SK-N-MC (cell line): ENCODE results near the gene ADAM8.

ENCODE experiments used
- DNase-seq: peaks from one replicate; pipeline ENCODE4 v3.0.0-alpha.2; 2011; ENCODE audit warnings: low read depth, low spot score
- H3K27ac ChIP-seq: fragments of 200-600 bp; sonication (generic); 2 replicates; pipeline ENCODE4 v1.5.1; 2016; ENCODE audit warnings: mixed run types
- H3K36me3 ChIP-seq: fragments of 200-600 bp; sonication (generic); 2 replicates; pipeline ENCODE4 v1.6.1; 2017; ENCODE audit warnings: antibody characterized with exemption, low read length, mixed read lengths; ENCODE audit not compliant: insufficient read depth
- H3K4me3 ChIP-seq: fragments of 200-600 bp; sonication (generic); 2 replicates; pipeline ENCODE4 v1.5.1; 2016
- H3K9ac ChIP-seq: fragments of 200-600 bp; sonication (generic); 2 replicates; pipeline ENCODE4 v1.8.0; 2017; ENCODE audit warnings: mixed run types, mixed read lengths; ENCODE audit not compliant: insufficient read length
- H3K9me3 ChIP-seq: fragments of 200-600 bp; sonication (generic); 2 replicates; pipeline ENCODE4 v1.6.1; 2017; ENCODE audit warnings: low read depth, mild to moderate bottlenecking, antibody characterized with exemption, low read length, moderate library complexity, mixed read lengths
- EZH2 ChIP-seq: fragments of 200-600 bp; sonication (generic); IDR thresholded peaks from one replicate; pipeline ENCODE4 v1.6.1; 2017; ENCODE audit warnings: antibody characterized with exemption
- FOXP2 ChIP-seq: optimal IDR thresholded peaks from 2 replicates; pipeline ENCODE3; 2011; ENCODE audit warnings: mild to moderate bottlenecking, moderate library complexity; ENCODE audit not compliant: insufficient read depth; ENCODE audit errors: extremely low read length, control extremely low read depth
- POLR2AphosphoS5 ChIP-seq: IDR thresholded peaks from 2 replicates; pipeline ENCODE4 v1.6.1; 2012; ENCODE audit warnings: mild to moderate bottlenecking, low read depth, low read length, borderline replicate concordance

ADAM8 gene

DNA sequence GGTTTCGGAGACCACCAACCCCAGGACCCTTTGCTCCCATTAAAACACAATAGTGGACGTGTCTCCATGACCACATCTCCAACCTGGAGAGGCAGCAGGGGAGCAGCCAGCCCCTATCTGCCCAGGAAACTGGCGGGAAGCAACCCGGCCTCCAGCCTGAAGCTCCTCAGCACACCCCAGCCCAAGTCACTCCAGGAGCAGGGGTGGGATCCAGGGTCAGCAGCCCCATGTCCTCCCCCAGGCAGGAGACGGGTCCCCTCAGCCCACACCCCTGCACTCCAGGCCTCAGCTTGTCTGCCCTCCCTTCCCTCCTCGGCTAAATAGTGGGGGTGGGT lies 601 bp downstream of the ADAM8 start:
- Histone ChIP-seq H3K27ac (no peak overlapping the region), H3K9me3 (no peaks in the 10 kb centered on the region), H3K36me3 (no peaks in the 10 kb centered on the region), H3K9ac (no peak overlapping the region), H3K4me3 (no peak overlapping the region)
- DNase-seq = no peak
- TF ChIP-seq POLR2AphosphoS5 (no peak), EZH2 (no peak), FOXP2 (no peak)

DNA sequence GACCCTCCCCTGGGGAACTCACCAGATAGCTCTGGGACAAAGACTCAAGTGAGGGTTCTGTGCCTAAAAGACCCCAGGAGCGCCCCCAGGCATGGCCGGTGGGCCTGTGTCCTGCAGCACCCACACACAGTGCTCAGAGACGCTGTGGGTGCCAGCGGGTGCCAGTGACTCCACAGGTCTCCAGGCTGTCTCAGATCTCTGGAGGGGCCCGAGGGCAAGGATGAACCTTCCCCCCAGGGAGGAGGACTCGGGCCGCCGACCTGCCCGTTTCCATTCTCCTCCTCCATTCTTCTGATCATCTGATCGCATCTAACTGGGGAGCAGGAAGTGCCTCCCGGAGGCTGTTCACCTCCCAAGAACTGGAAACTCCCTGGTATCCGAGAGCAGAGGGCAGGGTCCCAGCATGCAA lies 980 bp downstream of the ADAM8 start:
- H3K36me3 ChIP-seq = no peaks in the 10 kb centered on the region
- no peak for TF ChIP-seq FOXP2
- no peak for TF ChIP-seq POLR2AphosphoS5
- no peak for TF ChIP-seq EZH2
- no peak for DNase-seq
- no peak overlapping the region for H3K27ac ChIP-seq
- no peak overlapping the region for H3K4me3 ChIP-seq
- no peaks in the 10 kb centered on the region for H3K9me3 ChIP-seq
- no peak overlapping the region for H3K9ac ChIP-seq

DNA sequence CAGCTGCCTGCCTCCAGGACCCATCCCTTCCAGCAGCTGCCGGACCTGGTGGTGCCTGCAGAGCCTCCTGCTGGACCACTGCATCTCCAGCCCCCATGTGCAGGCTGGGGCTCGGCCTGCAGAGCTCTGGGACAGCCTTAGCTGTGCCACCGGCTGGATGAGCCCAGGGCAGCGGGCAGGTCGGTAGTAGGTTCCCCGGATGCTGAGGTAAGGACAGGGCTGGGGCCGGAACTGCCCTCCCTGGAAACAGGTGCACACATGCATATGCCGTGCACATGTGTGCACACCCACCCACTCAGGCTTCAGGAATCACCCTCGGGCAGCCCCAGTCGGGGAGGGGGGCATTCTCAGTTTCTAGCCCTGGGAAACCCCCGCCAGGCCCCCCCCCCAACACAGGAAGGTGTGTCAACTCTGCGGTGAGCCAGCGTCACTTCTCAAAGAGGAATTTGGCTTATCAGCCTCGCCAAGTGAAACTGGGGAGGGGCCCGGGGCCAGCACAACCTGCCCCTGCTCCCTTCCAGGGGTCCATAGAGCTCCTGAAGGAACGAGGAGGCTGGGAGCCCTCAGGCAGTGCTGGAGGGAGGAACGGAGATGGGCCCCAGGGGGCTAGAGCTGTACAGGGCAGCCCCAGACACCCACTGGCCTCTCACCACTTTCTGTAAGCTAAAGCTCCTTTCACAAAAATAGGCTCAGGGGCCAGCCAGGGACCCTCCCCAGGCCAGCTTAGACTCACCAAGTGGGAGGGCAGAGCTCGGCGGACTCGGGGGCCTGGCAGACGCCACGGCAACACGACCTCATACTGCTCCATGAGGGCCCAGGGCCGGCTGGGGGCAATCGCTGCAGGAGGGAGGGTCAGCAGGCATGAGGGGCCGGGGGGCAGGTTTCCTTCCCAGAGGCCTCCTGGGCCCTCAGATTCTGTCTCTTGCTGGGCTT lies 1.7 kb downstream of the ADAM8 start:
- DNase-seq = no peak
- Histone ChIP-seq H3K9me3 (no peaks in the 10 kb centered on the region), H3K4me3 (no peak overlapping the region), H3K9ac (no peak overlapping the region), H3K36me3 (no peaks in the 10 kb centered on the region), H3K27ac (no peak overlapping the region)
- TF ChIP-seq POLR2AphosphoS5 (no peak), EZH2 (no peak), FOXP2 (no peak)

- no peaks in the 10 kb centered on the region for H3K9me3 ChIP-seq
- TF ChIP-seq FOXP2 = no peak
- TF ChIP-seq POLR2AphosphoS5 = no peak
- no peak for TF ChIP-seq EZH2
- no peak overlapping the region for H3K4me3 ChIP-seq
- no peak overlapping the region for H3K9ac ChIP-seq
- H3K36me3 ChIP-seq = no peaks in the 10 kb centered on the region
- H3K27ac ChIP-seq = no peak overlapping the region
- no peak for DNase-seq
Measured at GRCh38 chr10:133273534-133274143, 3.0 kb downstream of the ADAM8 start.

GRCh38 chr10:133272964-133273420 lies 3.7 kb downstream of the ADAM8 start:
- TF ChIP-seq EZH2 (no peak), FOXP2 (no peak), POLR2AphosphoS5 (no peak)
- no peak for DNase-seq
- H3K4me3 ChIP-seq = no peak overlapping the region
- no peak overlapping the region for H3K27ac ChIP-seq
- H3K9me3 ChIP-seq = no peaks in the 10 kb centered on the region
- H3K9ac ChIP-seq = no peak overlapping the region
- H3K36me3 ChIP-seq = no peaks in the 10 kb centered on the region

DNA sequence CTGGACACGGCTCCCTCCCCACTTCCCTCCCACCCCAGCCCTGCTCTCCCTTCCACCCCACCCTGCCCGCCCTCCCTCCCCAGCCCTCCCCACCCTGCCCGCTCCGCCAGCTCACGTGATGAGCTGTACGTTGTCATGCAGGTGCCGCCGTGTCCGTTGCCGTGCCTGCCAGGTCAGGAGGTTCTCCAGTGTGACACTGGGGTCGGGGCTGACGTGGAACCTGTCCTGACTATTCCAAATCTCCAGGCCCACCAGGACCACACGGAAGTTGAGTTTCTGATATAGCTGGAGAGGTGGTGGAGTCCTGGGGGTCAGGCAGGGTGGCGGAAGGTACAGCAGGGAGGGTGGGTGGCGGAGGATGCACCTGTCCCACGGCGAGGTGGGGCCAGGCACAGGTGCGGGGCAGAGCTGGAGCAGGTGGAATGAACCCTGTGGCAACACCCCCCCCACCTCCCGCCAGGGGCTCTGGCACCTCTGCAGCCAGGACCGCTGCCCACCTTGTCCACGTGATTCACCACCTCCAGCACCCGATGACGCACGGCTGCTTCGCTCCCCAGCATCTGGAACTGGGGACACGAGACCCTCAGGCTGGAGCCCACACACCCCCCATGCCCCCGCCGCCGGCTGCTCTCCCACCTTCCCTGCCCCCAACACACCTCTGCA lies 4.2 kb downstream of the ADAM8 start:
- H3K9me3 ChIP-seq = no peaks in the 10 kb centered on the region
- no peaks in the 10 kb centered on the region for H3K36me3 ChIP-seq
- no peak overlapping the region for H3K9ac ChIP-seq
- TF ChIP-seq EZH2 (no peak), POLR2AphosphoS5 (no peak), FOXP2 (no peak)
- no peak overlapping the region for H3K27ac ChIP-seq
- DNase-seq = no peak
- no peak overlapping the region for H3K4me3 ChIP-seq

DNA sequence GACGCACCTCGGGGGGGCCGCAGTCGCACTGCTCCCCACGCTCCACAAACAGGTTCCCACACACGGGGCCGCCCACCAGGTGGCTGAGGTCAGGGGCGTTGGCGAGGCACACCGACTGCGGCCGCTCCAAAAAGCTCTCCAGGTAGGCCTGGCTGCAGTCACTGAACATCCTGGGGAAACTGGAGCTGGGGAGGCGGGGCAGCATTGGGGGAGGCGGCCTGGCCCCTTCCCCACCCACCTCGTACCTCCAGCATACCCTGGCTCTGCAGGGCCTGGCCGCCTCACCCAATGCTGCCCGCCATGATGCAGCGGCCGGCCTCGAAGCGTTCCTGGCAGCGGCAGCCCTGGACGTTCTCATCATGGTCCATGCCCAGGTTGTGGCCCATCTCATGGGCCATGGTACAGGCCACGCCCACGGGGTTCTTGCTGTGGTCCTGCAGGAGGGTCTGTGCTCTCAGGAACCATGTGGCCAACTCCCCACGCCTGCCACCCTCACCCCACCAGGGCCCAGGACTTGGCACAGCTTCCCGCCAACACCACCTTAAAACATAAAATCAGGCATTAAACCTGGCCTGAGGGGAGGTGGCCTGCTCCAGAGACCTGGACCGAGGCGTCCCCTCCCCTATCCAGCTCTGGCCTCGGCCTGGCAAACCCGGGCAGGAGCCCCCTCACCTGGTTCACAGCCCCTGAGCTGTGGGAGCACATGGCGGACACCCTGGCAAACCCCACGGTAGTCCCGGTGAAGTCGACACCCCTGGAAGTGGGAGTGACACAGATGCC lies 5.0 kb downstream of the ADAM8 start:
- H3K9me3 ChIP-seq = no peaks in the 10 kb centered on the region
- no peak for DNase-seq
- H3K27ac ChIP-seq = no peak overlapping the region
- no peaks in the 10 kb centered on the region for H3K36me3 ChIP-seq
- no peak overlapping the region for H3K4me3 ChIP-seq
- TF ChIP-seq FOXP2 (no peak), EZH2 (no peak), POLR2AphosphoS5 (no peak)
- H3K9ac ChIP-seq = no peak overlapping the region
